ENCODE results near the gene BPIFA2.

BPIFA2 gene

GRCh38 chr20:33203444-33203843 is 35.5 kb downstream of the BPIFA2 start:
- H3K4me1 ChIP-seq (ENCODE audit: control insufficient read depth, insufficient read depth, low read length), result no peaks in the 10 kb centered on the region
- H3K36me3 ChIP-seq (ENCODE audit: insufficient read depth, low read length), result no peaks in the 10 kb centered on the region
- H3K27me3 ChIP-seq (ENCODE audit: control insufficient read depth, insufficient read depth, low read length), result peaks cover 21% of the 10 kb centered on the region
- H3K9ac ChIP-seq (ENCODE audit: low read depth, low read length), result no peak overlapping the region
- no peak overlapping the region for H3K4me2 ChIP-seq (ENCODE audit: low read length)
- no peak overlapping the region for H3K4me3 ChIP-seq (ENCODE audit: low read length)
- H3K9me3 ChIP-seq (replicated peaks; ENCODE audit: low read length), result no peaks in the 10 kb centered on the region

- no peak overlapping the region for H3K4me2 ChIP-seq (ENCODE audit: low read length)
- H3K9ac ChIP-seq (ENCODE audit: low read depth, low read length), result no peak overlapping the region
- no peaks in the 10 kb centered on the region for H3K4me1 ChIP-seq (ENCODE audit: control insufficient read depth, insufficient read depth, low read length)
- H3K4me3 ChIP-seq (ENCODE audit: low read length), result no peak overlapping the region
- H3K9me3 ChIP-seq (replicated peaks; ENCODE audit: low read length), result no peaks in the 10 kb centered on the region
- no peaks in the 10 kb centered on the region for H3K36me3 ChIP-seq (ENCODE audit: insufficient read depth, low read length)
- H3K27me3 ChIP-seq (ENCODE audit: control insufficient read depth, insufficient read depth, low read length), result peaks cover 9% of the 10 kb centered on the region
These were observed 41.8 kb downstream of the BPIFA2 start for GRCh38 chr20:33209789-33210188.

- Histone ChIP-seq H3K4me1 (ENCODE audit: control insufficient read depth, insufficient read depth, low read length) (no peaks in the 10 kb centered on the region), H3K27me3 (ENCODE audit: control insufficient read depth, insufficient read depth, low read length) (peaks cover 5% of the 10 kb centered on the region), H3K4me2 (ENCODE audit: low read length) (no peak overlapping the region), H3K9ac (ENCODE audit: low read depth, low read length) (no peak overlapping the region), H3K4me3 (ENCODE audit: low read length) (no peak overlapping the region), H3K9me3 (replicated peaks; ENCODE audit: low read length) (no peaks in the 10 kb centered on the region), H3K36me3 (ENCODE audit: insufficient read depth, low read length) (no peaks in the 10 kb centered on the region)
These were observed 42.4 kb downstream of the BPIFA2 start for GRCh38 chr20:33210371-33210770.

- Histone ChIP-seq H3K4me2 (ENCODE audit: low read length) (no peak overlapping the region), H3K4me3 (ENCODE audit: low read length) (no peak overlapping the region), H3K9ac (ENCODE audit: low read depth, low read length) (no peak overlapping the region), H3K9me3 (replicated peaks; ENCODE audit: low read length) (no peaks in the 10 kb centered on the region), H3K27me3 (ENCODE audit: control insufficient read depth, insufficient read depth, low read length) (peaks cover 5% of the 10 kb centered on the region), H3K36me3 (ENCODE audit: insufficient read depth, low read length) (no peaks in the 10 kb centered on the region), H3K4me1 (ENCODE audit: control insufficient read depth, insufficient read depth, low read length) (no peaks in the 10 kb centered on the region)
These were observed 44.0 kb downstream of the BPIFA2 start for GRCh38 chr20:33211817-33212424.

GRCh38 chr20:33217052-33217451 is 49.1 kb downstream of the BPIFA2 start, which contains the start of gene BPIFA3:
Gene BPIFA3 (plus strand): TSS chr20:33217352. CDS start chr20:33217537, 185 bp downstream.
- H3K27me3 ChIP-seq (ENCODE audit: control insufficient read depth, insufficient read depth, low read length), result peaks cover 10% of the 10 kb centered on the region
- no peak within 1 kb of the TSS for H3K9ac ChIP-seq (ENCODE audit: low read depth, low read length)
- no peak within 1 kb of the TSS for H3K4me3 ChIP-seq (ENCODE audit: low read length)
- no peaks in the 10 kb centered on the region for H3K4me1 ChIP-seq (ENCODE audit: control insufficient read depth, insufficient read depth, low read length)
- no peak within 1 kb of the TSS for H3K4me2 ChIP-seq (ENCODE audit: low read length)
- no peaks in the 10 kb centered on the region for H3K9me3 ChIP-seq (replicated peaks; ENCODE audit: low read length)
- H3K36me3 ChIP-seq (ENCODE audit: insufficient read depth, low read length), result no peaks in the 10 kb centered on the region

GRCh38 chr20:33224399-33224798 is 56.4 kb downstream of the BPIFA2 start:
- H3K36me3 ChIP-seq (ENCODE audit: insufficient read depth, low read length), result no peaks in the 10 kb centered on the region
- peaks cover 12% of the 10 kb centered on the region for H3K27me3 ChIP-seq (ENCODE audit: control insufficient read depth, insufficient read depth, low read length)
- H3K4me1 ChIP-seq (ENCODE audit: control insufficient read depth, insufficient read depth, low read length), result no peaks in the 10 kb centered on the region
- H3K4me2 ChIP-seq (ENCODE audit: low read length), result no peak overlapping the region
- H3K9ac ChIP-seq (ENCODE audit: low read depth, low read length), result no peak overlapping the region
- no peak overlapping the region for H3K4me3 ChIP-seq (ENCODE audit: low read length)
- no peaks in the 10 kb centered on the region for H3K9me3 ChIP-seq (replicated peaks; ENCODE audit: low read length)

- Histone ChIP-seq H3K9me3 (replicated peaks; ENCODE audit: low read length) (no peaks in the 10 kb centered on the region), H3K4me1 (ENCODE audit: control insufficient read depth, insufficient read depth, low read length) (no peaks in the 10 kb centered on the region), H3K36me3 (ENCODE audit: insufficient read depth, low read length) (no peaks in the 10 kb centered on the region), H3K27me3 (ENCODE audit: control insufficient read depth, insufficient read depth, low read length) (peaks cover 26% of the 10 kb centered on the region), H3K4me2 (ENCODE audit: low read length) (no peak overlapping the region), H3K4me3 (ENCODE audit: low read length) (no peak overlapping the region), H3K9ac (ENCODE audit: low read depth, low read length) (no peak overlapping the region)
These were observed 61.9 kb downstream of the BPIFA2 start for GRCh38 chr20:33229843-33230242.

Measured in skeletal muscle satellite cell (primary cell).